MM.1S (cell line): Measurements from ENCODE around the gene SGSH.

ENCODE experiments used
- EZH2 ChIP-seq: fragments of 300-600 bp; sonication (generic); optimal IDR thresholded peaks from 2 replicates; pipeline ENCODE3; 2017; ENCODE audit warnings: low read depth, mild to moderate bottlenecking, antibody characterized with exemption, low read length, mixed read lengths
- TF ChIP-seq, protein P1 (sequence below): fragments of 300-600 bp; sonication (generic); IDR thresholded peaks from 2 replicates; pipeline ENCODE4 v1.5.1; 2016; ENCODE audit warnings: antibody characterized with exemption, low read length, mixed read lengths

- TF ChIP-seq, protein P1, sequence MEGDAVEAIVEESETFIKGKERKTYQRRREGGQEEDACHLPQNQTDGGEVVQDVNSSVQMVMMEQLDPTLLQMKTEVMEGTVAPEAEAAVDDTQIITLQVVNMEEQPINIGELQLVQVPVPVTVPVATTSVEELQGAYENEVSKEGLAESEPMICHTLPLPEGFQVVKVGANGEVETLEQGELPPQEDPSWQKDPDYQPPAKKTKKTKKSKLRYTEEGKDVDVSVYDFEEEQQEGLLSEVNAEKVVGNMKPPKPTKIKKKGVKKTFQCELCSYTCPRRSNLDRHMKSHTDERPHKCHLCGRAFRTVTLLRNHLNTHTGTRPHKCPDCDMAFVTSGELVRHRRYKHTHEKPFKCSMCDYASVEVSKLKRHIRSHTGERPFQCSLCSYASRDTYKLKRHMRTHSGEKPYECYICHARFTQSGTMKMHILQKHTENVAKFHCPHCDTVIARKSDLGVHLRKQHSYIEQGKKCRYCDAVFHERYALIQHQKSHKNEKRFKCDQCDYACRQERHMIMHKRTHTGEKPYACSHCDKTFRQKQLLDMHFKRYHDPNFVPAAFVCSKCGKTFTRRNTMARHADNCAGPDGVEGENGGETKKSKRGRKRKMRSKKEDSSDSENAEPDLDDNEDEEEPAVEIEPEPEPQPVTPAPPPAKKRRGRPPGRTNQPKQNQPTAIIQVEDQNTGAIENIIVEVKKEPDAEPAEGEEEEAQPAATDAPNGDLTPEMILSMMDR, result no peak
- no peak for TF ChIP-seq EZH2
These were observed 41.2 kb upstream of the SGSH start for GRCh38 chr17:80261159-80261894.
